Measurements from ENCODE around the gene RNU6-1.

The RNU6-1 gene

GRCh38 chr15:67839929-67840748 lies at the start of gene RNU6-1:
Gene RNU6-1 (minus strand): TSS chr15:67840045.
- ATAC-seq: peak; percentile 93
- DNase-seq: peak; percentile 94

GRCh38 chr15:67887776-67888175 lies 47.9 kb upstream of the RNU6-1 start:
- no peak for ATAC-seq
- no peak for DNase-seq

GRCh38 chr15:67885861-67886260 lies 46.0 kb upstream of the RNU6-1 start:
- no peak for ATAC-seq

GRCh38 chr15:67885175-67885523 lies 45.3 kb upstream of the RNU6-1 start:
- DNase-seq (no peak), ATAC-seq (no peak)

More at GRCh38 chr15:67885861-67886260, 46.0 kb upstream of the RNU6-1 start:
- no peak for DNase-seq

GRCh38 chr15:67884514-67885174 lies 44.8 kb upstream of the RNU6-1 start:
- ATAC-seq (peak; percentile 69), DNase-seq (peak; percentile 63)

GRCh38 chr15:67884009-67884408 lies 44.2 kb upstream of the RNU6-1 start:
- no peak for ATAC-seq
- DNase-seq: no peak

GRCh38 chr15:67883234-67883773 lies 43.5 kb upstream of the RNU6-1 start:
- no peak for ATAC-seq
- no peak for DNase-seq

GRCh38 chr15:67882487-67883233 lies 42.8 kb upstream of the RNU6-1 start:
- DNase-seq: no peak
- no peak for ATAC-seq

- DNase-seq (no peak), ATAC-seq (no peak)
Measured at GRCh38 chr15:67880651-67881182, 40.9 kb upstream of the RNU6-1 start.

- ATAC-seq: no peak
- no peak for DNase-seq
Measured at GRCh38 chr15:67879440-67880129, 39.7 kb upstream of the RNU6-1 start.

- ATAC-seq (no peak), DNase-seq (no peak)
Measured at GRCh38 chr15:67878712-67879206, 38.9 kb upstream of the RNU6-1 start.

- no peak for ATAC-seq
- no peak for DNase-seq
Measured at GRCh38 chr15:67873777-67874176, 33.9 kb upstream of the RNU6-1 start.

- no peak for DNase-seq
- no peak for ATAC-seq
Measured at GRCh38 chr15:67870868-67871408, 31.1 kb upstream of the RNU6-1 start.

GRCh38 chr15:67869701-67870100 lies 29.9 kb upstream of the RNU6-1 start:
- ATAC-seq: no peak
- DNase-seq: peak; percentile 22

- ATAC-seq: no peak
Measured at GRCh38 chr15:67865766-67866165, 25.9 kb upstream of the RNU6-1 start.

GRCh38 chr15:67865331-67865730 lies 25.5 kb upstream of the RNU6-1 start:
- no peak for DNase-seq

More at GRCh38 chr15:67865766-67866165, 25.9 kb upstream of the RNU6-1 start:
- no peak for DNase-seq

GRCh38 chr15:67863442-67863987 lies 23.7 kb upstream of the RNU6-1 start:
- ATAC-seq (peak; percentile 97), DNase-seq (peak; percentile 78)

More at GRCh38 chr15:67865331-67865730, 25.5 kb upstream of the RNU6-1 start:
- ATAC-seq: no peak

- DNase-seq (no peak), ATAC-seq (no peak)
Measured at GRCh38 chr15:67862750-67863441, 23.1 kb upstream of the RNU6-1 start.

- ATAC-seq (no peak), DNase-seq (no peak)
Measured at GRCh38 chr15:67861983-67862382, 22.1 kb upstream of the RNU6-1 start.

GRCh38 chr15:67859331-67859946 lies 19.6 kb upstream of the RNU6-1 start:
- ATAC-seq (no peak), DNase-seq (no peak)
